OCI-LY7 (cell line): ENCODE measurements around the gene IZUMO2. TPM values are rescaled to one million over a fixed set of nuclear protein-coding genes. Genes with fewer than 3 reads are reported as not detected.
"Not testable (repeated sequence)": the region's sequence is repeated elsewhere in the genome, so short reads cannot be mapped to it uniquely, and the experiment has no call there.

Experiments used
- BruUV-seq: library from RNA; stranded (reverse); fragments of 400-500 nt; replicated peaks from 2 replicates; lab custom pipeline; 2021; lab: Mats Ljungman, UMichigan
- CTCF ChIA-PET: fragments of 300-600 bp; sonication (Branson Sonifier 250); formaldehyde crosslinking; loops from one replicate; lab custom pipeline; 2022; ENCODE audit warnings: antibody characterized with exemption; ENCODE audit not compliant: unreplicated experiment; lab: Charles Lee
- POLR2A ChIA-PET: fragments of 300-600 bp; sonication (Branson Sonifier 250); formaldehyde crosslinking; loops from one replicate; lab custom pipeline; 2022; ENCODE audit warnings: antibody characterized with exemption; lab: Charles Lee
- DNase-seq: peaks from one replicate; pipeline ENCODE4 v3.0.0-alpha.2; 2015; ENCODE audit warnings: low spot score
- H2AFZ ChIP-seq: fragments of 200-600 bp; sonication (generic), shearing (Covaris generic); 2 replicates; pipeline ENCODE4 v1.6.1; 2014; ENCODE audit warnings: mild to moderate bottlenecking, antibody characterized with exemption, low read length, moderate library complexity
- H3K27ac ChIP-seq: fragments of 200-600 bp; sonication (generic); 2 replicates; pipeline ENCODE4 v1.5.1; 2014; ENCODE audit warnings: mixed run types, low read depth, mild to moderate bottlenecking, moderate library complexity, low read length, inconsistent platforms; ENCODE audit not compliant: poor library complexity, severe bottlenecking
- H3K36me3 ChIP-seq: fragments of 200-600 bp; sonication (generic); 2 replicates; pipeline ENCODE4 v1.6.1; 2014; ENCODE audit warnings: mild to moderate bottlenecking, antibody characterized with exemption, low read length, moderate library complexity, mixed read lengths; ENCODE audit not compliant: insufficient read depth
- H3K4me1 ChIP-seq: fragments of 200-600 bp; sonication (generic); 2 replicates; pipeline ENCODE4 v1.5.1; 2014; ENCODE audit warnings: mild to moderate bottlenecking, low read length; ENCODE audit not compliant: insufficient read depth, poor library complexity, severe bottlenecking
- H3K4me2 ChIP-seq: fragments of 200-600 bp; sonication (generic); 2 replicates; pipeline ENCODE4 v1.6.1; 2014; ENCODE audit warnings: mild to moderate bottlenecking, low read length
- H3K4me3 ChIP-seq: fragments of 200-600 bp; sonication (generic); 2 replicates; pipeline ENCODE4 v1.5.1; 2014; ENCODE audit warnings: mild to moderate bottlenecking, low read depth, low read length; ENCODE audit not compliant: poor library complexity, severe bottlenecking
- H3K79me2 ChIP-seq: fragments of 200-600 bp; sonication (generic); 2 replicates; pipeline ENCODE4 v1.6.1; 2016; ENCODE audit warnings: low read depth, mild to moderate bottlenecking, low read length, moderate library complexity, mixed read lengths; ENCODE audit not compliant: insufficient read depth
- H3K9me2 ChIP-seq: fragments of 200-600 bp; sonication (generic); 2 replicates; pipeline ENCODE4 v1.6.1; 2016; ENCODE audit warnings: mild to moderate bottlenecking, low read length, mixed read lengths; ENCODE audit not compliant: insufficient read depth
- H3K9me3 ChIP-seq: fragments of 200-600 bp; sonication (generic); 2 replicates; pipeline ENCODE4 v1.6.1; 2014; ENCODE audit warnings: mild to moderate bottlenecking, mixed run types, low read length, mixed read lengths
- H4K20me1 ChIP-seq: fragments of 200-600 bp; sonication (generic); 2 replicates; pipeline ENCODE4 v1.6.1; 2014; ENCODE audit warnings: mild to moderate bottlenecking, antibody characterized with exemption, low read length, moderate library complexity, mixed read lengths; ENCODE audit not compliant: insufficient read depth
- intact Hi-C: fragments of 100-400 bp; cut with micrococcal nuclease; formaldehyde crosslinking; loops from one replicate; pipeline ENCODE4 v1.10.0; 2022; ENCODE audit not compliant: unreplicated experiment
- total RNA-seq, 2 experiments: library from RNA; depleted of rRNA in 1 of 2; stranded (reverse); fragments of >200 nt in 1 of 2; shearing (Covaris generic) in 1 of 2; gene quantifications; 2 replicates each; pipeline ENCODE4 v1.2.3, GENCODE V29; 2014 to 2022

The IZUMO2 gene
- total RNA-seq, 2 experiments from 2014 or later = not detected

GRCh38 chr19:50104012-50104411 is 59.1 kb downstream of the IZUMO2 start:
- H4K20me1 ChIP-seq, H3K9me2 ChIP-seq, POLR2A ChIA-PET, DNase-seq, H3K27ac ChIP-seq, H2AFZ ChIP-seq, H3K4me2 ChIP-seq, H3K79me2 ChIP-seq, H3K4me1 ChIP-seq, H3K4me3 ChIP-seq, H3K36me3 ChIP-seq, CTCF ChIA-PET, H3K9me3 ChIP-seq, BruUV-seq, intact Hi-C loops: not testable (repeated sequence)

GRCh38 chr19:50103405-50103804 is 59.7 kb downstream of the IZUMO2 start:
- DNase-seq, BruUV-seq, POLR2A ChIA-PET: not testable (repeated sequence)

More at GRCh38 chr19:50103405-50103804, 59.7 kb downstream of the IZUMO2 start:
- H3K4me3 ChIP-seq, H2AFZ ChIP-seq, intact Hi-C loops, CTCF ChIA-PET, H4K20me1 ChIP-seq, H3K4me1 ChIP-seq, H3K9me3 ChIP-seq, H3K4me2 ChIP-seq, H3K36me3 ChIP-seq, H3K9me2 ChIP-seq, H3K27ac ChIP-seq, H3K79me2 ChIP-seq: not testable (repeated sequence)

Other genes with a start within 250 kb of the IZUMO2 start
- gene ATF5, start 234.1 kb downstream of the IZUMO2 start, total RNA-seq (2014; rRNA removed; shearing (Covaris generic)) = 265 and 268 TPM in 2 replicates
- 527 and 597 TPM in 2 replicates for gene ATF5, start 234.1 kb downstream of the IZUMO2 start, total RNA-seq (2022)
- gene NUP62, start 233.8 kb downstream of the IZUMO2 start, total RNA-seq (2014; rRNA removed; shearing (Covaris generic)) = 56.3 and 75.6 TPM in 2 replicates
- 70.1 and 76.3 TPM in 2 replicates for gene NUP62, start 233.8 kb downstream of the IZUMO2 start, total RNA-seq (2022)
- gene SIGLEC11, start 202.1 kb downstream of the IZUMO2 start, total RNA-seq (2014; rRNA removed; shearing (Covaris generic)) = not detected in 2 replicates
- not detected in 2 replicates for gene SIGLEC11, start 202.1 kb downstream of the IZUMO2 start, total RNA-seq (2022)
- gene VRK3, start 137.9 kb downstream of the IZUMO2 start, total RNA-seq (2014; rRNA removed; shearing (Covaris generic)) = 34.5 and 39.9 TPM in 2 replicates
- gene VRK3, start 137.9 kb downstream of the IZUMO2 start, total RNA-seq (2022) = 47.3 and 62.7 TPM in 2 replicates
- gene ZNF473, start 137.3 kb downstream of the IZUMO2 start, total RNA-seq (2014; rRNA removed; shearing (Covaris generic)) = 23.1 and 27.4 TPM in 2 replicates
- 16.0 and 16.9 TPM in 2 replicates for gene ZNF473, start 137.3 kb downstream of the IZUMO2 start, total RNA-seq (2022)
- gene MYH14, start 40.3 kb upstream of the IZUMO2 start, total RNA-seq (2014; rRNA removed; shearing (Covaris generic)) = not detected in 2 replicates
- gene MYH14, start 40.3 kb upstream of the IZUMO2 start, total RNA-seq (2022) = not detected in 2 replicates
- gene KCNC3, start 166.1 kb upstream of the IZUMO2 start, total RNA-seq (2014; rRNA removed; shearing (Covaris generic)) = 7.1 and 7.4 TPM in 2 replicates
- gene KCNC3, start 166.1 kb upstream of the IZUMO2 start, total RNA-seq (2022) = 21.7 and 23.4 TPM in 2 replicates
- gene NAPSA, start 202.4 kb upstream of the IZUMO2 start, total RNA-seq (2014; rRNA removed; shearing (Covaris generic)) = 2.6 and 5.7 TPM in 2 replicates
- gene NAPSA, start 202.4 kb upstream of the IZUMO2 start, total RNA-seq (2022) = 15.7 and 30.1 TPM in 2 replicates
- 52.8 and 65.7 TPM in 2 replicates for gene NR1H2, start 213.2 kb upstream of the IZUMO2 start, total RNA-seq (2014; rRNA removed; shearing (Covaris generic))
- 41.2 and 53.1 TPM in 2 replicates for gene NR1H2, start 213.2 kb upstream of the IZUMO2 start, total RNA-seq (2022)
- 147 and 233 TPM in 2 replicates for gene POLD1, start 221.1 kb upstream of the IZUMO2 start, total RNA-seq (2014; rRNA removed; shearing (Covaris generic))
- gene POLD1, start 221.1 kb upstream of the IZUMO2 start, total RNA-seq (2022) = 119 and 127 TPM in 2 replicates